ENCODE measurements around the gene TMED1.

DNA sequence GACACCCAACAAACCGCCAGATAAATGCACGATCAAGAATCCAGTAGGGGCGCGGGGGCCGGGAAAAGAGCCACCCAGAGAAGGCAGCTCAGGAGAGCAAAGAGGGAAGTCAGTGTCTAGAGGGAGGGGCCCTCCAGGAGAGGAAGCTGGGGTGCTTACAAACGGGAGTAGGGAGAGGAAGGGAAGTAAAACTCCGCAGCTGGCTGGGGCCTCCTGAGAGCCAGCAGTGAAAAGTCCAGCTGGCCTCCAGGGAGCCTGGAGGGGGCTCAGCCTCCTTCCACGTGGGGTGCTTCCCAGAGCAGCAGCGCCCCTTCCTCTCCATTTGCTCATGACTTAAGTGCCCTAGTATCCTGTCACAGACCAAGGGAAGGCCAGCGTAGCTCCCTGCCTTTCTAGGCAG lies 51.8 kb downstream of the TMED1 start:
- TF ChIP-seq POLR2A (IDR thresholded peaks at IDR 0.05; ENCODE audit: low read length), result no peak
- TF ChIP-seq GATA1 (IDR thresholded peaks at IDR 0.05; ENCODE audit: low read depth, low read length), result no peak

All from erythroblast (primary cell).